ENCODE data around the gene SELENBP1.
"Not testable (repeated sequence)": the region's sequence is repeated elsewhere in the genome, so short reads cannot be mapped to it uniquely, and the experiment has no call there.

Gene SELENBP1

GRCh38 chr1:151372058-151372934 lies at the start of gene SELENBP1:
TSS of gene SELENBP1 (minus strand) at chr1:151372705. CDS start at chr1:151372641, 64 bp downstream.
- DNase-seq = no peak

- DNase-seq = no peak
Measured at GRCh38 chr1:151419819-151420218, 47.3 kb upstream of the SELENBP1 start.

- DNase-seq = no peak
Measured at GRCh38 chr1:151418081-151418480, 45.6 kb upstream of the SELENBP1 start.

DNA sequence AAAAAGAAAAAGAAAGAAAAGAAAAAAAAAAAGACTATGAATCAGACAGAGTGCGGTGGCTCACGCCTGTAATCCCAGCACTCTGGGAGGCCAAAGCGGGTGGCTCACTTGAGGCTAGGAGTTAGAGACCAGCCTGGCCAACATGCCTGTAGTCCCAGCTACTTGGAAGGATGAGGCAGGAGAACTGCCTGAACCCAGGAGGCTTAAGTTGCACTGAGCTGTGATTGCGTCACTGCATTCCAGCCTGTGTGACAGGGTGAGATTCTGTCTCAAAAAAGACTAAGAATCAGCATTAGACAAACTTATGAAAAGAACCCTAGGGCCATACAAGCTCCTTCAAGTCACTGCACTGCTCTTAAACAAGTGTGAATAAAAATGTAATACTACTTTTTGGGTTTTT lies 43.7 kb upstream of the SELENBP1 start:
- DNase-seq = no peak

DNA sequence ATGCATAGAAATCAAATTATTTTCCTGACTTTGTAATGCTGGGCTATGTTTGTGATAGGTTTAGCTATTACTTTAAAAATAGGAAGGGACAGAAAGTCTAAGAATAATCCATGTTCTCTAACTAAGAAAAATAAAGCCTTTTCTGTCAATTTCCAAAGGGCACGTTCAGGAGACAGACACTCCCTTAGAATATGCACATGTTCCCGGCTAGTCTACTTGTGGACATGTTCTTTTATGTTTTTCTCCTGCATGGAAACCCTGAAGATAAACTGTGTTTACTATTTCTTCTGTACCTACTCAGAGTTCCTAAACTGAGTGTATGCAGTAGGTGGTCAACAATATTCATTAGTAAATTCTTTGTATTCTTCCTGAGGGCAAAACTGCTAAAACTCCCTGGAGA lies 39.4 kb upstream of the SELENBP1 start:
- no peak for DNase-seq

- DNase-seq = no peak
Measured at GRCh38 chr1:151408891-151409290, 36.4 kb upstream of the SELENBP1 start.

DNA sequence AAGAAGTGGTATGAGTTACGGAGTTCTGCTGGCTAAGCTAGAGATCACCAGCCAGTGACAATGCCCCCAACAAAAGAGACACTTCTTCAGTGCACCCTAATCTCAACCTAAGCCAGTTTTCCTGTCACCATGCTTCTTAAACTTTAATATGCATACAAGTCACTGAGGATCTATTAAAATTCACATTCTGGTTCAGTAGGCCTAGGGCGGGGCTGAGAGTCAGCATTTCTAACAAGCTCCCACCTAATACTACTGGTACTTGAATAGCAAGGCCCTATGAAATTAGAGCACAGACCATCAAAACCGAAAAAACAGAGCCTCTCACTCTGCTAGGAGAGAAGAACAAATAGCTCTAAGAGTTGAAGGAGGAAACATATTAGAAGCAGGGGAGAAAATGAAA lies 34.8 kb upstream of the SELENBP1 start:
- no peak for DNase-seq

DNA sequence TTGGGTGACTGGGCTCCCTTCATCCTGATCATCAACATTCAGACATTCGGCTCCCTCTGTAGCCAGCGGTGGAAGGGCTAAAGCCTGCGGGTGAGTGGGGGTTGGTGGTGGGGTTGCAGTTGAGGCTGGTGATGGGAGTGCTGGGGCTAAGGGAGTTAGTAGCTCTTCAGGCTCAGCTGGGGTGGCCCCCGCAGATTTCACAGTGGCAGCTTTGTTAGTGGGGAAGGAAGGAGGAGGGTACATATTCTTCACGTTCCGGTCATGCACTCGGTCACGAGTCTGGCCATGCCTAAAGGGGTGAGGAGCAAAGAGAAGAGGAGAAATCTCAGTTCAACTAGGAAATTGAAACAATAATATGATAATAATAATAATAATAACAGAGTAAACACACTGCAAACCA lies 33.7 kb upstream of the SELENBP1 start:
- DNase-seq = no peak

DNA sequence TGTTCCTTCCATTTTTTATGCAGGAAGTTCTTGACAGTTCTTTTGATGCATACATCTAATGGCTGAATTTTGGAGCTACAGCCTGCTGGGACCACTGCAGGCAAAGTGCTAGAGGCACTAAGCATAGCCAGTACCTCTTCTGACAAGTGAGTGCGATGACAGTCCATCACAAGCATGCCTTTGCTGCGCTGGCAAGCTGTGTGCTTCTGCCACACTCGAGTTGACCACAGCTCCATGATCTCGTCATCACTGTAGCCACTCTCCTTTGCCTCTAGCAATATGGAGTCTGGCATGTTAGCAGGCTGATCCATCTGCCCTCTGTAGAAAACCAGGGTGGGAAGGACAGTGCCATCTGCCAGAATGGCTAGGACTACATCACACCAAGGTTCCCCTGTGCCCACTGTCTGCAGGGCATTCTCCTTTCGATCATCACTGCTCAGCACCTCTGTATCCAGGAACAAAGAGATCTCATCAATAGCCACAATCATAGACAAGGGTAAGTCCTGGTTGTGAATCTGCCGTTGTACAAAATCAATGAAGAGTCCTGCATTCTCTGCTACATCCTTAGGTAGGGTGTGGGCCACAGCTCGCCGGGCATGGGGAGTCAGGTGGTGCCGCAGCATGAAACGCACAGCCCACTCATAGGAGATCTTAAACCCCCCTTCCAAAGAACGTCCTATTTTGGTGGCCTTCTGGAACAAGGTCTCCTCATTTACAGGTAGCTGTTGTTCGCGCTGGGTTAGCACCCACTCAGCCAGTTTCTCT lies 32.9 kb upstream of the SELENBP1 start:
- DNase-seq = no peak

DNA sequence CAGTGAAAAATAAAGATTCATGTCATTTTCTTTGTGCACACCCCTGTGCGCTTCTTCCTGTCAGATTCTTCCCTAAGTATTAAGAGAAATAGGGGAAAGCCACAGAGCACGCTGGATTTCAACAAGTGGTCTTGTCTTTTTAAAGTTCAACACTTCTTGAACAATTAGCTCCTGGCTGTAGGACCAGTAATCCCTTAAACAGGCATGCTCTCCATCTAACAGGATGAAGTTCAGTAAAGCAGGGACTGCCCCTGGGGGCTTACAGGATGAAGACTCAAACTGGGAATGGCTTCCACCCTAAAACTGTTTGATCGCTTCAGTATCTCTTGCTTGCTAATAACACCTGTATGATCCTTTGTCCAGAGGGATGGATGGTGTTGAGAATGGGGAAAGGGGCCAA lies 31.1 kb upstream of the SELENBP1 start:
- no peak for DNase-seq

- no peak for DNase-seq
Measured at GRCh38 chr1:151402764-151403163, 30.3 kb upstream of the SELENBP1 start.

- DNase-seq = no peak
Measured at GRCh38 chr1:151401860-151402259, 29.4 kb upstream of the SELENBP1 start.

- no peak for DNase-seq
Measured at GRCh38 chr1:151401125-151401788, 28.8 kb upstream of the SELENBP1 start.

DNA sequence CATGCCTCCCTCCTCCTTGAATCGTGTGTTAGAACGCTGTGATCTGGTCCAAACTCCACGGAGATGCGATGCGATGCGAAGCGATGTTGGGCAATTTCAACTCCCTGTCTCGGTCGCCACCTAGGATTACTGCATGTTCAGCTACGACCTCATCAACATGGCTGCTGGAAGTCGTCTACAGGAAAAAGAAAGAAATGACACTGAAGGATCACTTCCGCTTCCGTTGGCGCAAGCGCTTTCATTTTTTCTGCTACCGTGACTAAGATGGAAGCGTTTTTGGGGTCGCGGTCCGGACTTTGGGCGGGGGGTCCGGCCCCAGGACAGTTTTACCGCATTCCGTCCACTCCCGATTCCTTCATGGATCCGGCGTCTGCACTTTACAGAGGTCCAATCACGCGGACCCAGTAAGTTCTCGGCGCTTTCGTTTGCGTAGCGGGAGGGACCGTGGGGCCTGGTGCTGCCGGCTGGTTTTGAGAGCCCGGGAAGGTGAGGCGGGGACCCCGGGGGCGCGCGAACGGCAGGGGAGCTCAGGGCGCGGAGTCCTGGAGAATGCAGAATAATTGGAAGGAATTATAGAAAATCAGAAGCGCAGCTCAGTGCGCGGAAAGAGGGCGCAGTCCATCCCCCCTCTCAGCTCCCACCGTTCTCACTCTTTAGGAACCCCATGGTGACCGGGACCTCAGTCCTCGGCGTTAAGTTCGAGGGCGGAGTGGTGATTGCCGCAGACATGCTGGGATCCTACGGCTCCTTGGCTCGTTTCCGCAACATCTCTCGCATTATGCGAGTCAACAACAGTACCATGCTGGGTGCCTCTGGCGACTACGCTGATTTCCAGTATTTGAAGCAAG lies 27.0 kb upstream of the SELENBP1 start, which contains the start of gene PSMB4:
Gene PSMB4 (plus strand): TSS at position 250 of the 848 bp plus-strand sequence. CDS start 15 bp downstream, at position 265.
- peak; percentile 97 for DNase-seq

DNA sequence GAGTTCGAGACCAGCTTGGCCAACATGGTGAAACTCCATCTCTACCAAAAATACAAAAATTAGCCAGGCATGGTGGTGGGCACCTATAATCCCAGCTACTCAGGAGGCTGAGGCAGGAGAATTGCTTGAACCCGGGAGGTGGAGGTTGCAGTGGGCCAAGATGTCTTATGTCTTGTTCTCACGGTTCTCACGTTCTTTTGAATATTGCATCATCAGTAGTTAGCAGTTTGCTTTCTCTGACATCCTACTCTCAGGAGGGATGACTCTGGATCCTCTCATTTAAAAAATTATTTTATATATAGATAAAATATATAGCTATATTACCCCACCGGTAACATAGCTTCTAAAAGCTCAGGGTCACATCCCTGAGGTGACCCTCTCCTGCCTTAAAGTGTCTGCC lies 23.8 kb upstream of the SELENBP1 start:
- not testable (repeated sequence) for DNase-seq

DNA sequence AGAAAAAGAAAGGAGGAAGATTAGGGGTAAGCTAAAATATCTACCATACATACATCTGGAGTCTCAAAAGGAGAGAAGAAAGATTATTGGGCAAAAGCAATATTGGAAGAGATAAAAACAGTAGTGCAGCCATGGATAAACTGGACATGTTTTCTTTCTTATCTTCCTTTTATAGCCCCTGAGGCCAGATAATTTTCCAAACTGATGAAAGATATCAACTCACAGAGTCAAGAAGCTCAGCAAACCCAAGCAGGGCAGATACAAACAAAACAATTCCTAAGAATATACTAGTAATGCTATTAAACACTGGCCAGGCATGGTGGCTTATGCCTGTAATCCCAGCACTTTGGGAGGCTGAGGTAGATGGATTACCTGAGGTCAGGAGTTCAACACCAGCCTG lies 21.1 kb upstream of the SELENBP1 start:
- no peak for DNase-seq

DNA sequence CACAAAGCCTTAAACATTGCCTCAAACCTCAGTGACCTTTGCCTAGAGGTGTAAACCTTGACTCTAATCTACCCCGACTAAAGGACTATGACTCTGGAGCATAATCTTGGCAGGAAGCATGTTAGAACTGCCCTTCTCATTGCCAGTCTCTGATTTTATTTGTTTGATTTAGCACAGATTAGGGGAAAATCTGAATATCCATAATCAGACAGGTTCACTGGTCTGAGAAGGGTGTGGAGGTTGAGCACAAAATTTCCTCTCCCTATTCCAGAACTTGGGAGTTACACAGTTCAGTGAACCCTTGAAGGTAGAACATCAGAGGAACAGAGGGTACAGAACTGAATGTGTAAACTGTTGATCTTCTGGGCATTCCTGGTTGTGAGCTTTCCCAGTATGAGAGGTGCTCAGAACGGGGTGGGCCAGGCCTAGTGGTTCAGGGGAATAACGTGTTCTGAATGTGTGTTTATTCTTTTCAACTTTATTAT lies 18.6 kb upstream of the SELENBP1 start:
- DNase-seq = no peak

- DNase-seq = not testable (repeated sequence)
Measured at GRCh38 chr1:151390221-151391078, 17.9 kb upstream of the SELENBP1 start.

DNA sequence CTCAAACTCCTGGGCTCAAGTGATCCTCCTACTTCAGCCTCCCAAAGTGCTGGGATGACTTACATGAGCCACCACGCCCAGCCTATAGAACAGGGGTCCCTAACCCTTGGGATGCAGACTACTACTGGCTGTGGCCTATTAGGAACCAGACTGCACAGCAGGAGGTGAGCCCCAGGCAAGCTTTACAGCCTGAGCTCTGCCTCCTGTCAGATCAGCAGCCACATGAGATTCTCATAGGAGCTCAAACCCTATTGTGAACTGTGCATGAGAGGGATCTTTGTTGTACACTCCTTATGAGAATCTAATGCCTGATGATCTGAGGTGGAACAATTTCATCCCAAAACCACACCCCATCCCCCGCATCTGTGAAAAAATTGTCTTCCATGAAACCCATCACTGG lies 13.5 kb upstream of the SELENBP1 start:
- DNase-seq = no peak

DNA sequence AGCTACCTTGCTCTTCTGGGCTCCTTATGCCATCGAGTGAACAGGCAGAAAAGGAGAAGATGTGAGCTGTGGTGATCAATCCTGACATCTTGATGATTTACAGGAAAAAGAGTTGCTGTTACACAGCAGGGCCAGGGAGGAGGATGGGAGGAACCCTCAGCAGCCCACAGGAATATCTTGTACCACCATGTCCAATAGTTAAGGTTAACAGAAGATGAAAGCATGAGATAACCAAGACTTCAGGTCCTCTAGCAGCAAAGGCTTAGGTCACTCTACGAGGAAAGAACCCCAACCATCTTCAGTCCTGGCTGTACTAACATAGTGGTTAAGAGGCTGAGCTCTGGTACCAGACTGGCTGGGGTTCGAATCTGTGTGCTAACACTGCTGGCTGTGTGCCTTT lies 12.1 kb upstream of the SELENBP1 start:
- DNase-seq = no peak
